ENCODE measurements around the gene OTULIN. TPM values are rescaled to one million over a fixed set of nuclear protein-coding genes. Genes with fewer than 3 reads are reported as not detected.
A peak's percentile ranks its signal among the peaks of the same experiment; 100 is the strongest.

The OTULIN gene
- total RNA-seq, 1 experiment from 2014 or later = 22.4 TPM

DNA sequence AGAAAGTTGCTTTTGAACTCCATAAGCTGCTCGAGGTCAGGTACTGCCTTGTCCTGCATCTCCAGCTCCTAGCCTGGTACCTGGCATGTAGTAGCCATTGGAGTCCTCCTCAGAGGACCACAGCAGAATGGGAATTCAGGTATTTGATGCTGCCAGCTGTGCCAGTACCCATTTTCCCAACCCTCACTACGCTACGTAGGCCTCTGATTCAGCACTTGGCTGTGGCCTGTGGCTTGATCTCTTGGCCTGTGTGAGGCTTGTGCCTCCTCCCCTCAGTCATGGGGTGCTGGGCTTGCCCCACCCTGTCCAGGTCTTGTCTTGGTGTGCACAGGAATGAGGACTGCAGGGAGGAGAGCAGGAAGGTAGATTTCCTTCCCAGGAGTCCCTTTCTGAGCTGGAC, 11.8 kb downstream of the OTULIN start:
- Histone ChIP-seq H3F3A (ENCODE audit: low read length, unreplicated experiment) (no peaks in the 10 kb centered on the region), H3K79me2 (ENCODE audit: low read length) (peaks cover 78% of the 10 kb centered on the region), H3K9ac (ENCODE audit: low read length) (no peak overlapping the region), H3K27ac (ENCODE audit: low read length) (no peak overlapping the region), H3K27me3 (ENCODE audit: low read length) (no peaks in the 10 kb centered on the region), H3K36me3 (ENCODE audit: low read depth, low read length) (peaks cover 16% of the 10 kb centered on the region), H2AFZ (ENCODE audit: low read length) (no peak overlapping the region), H3K4me3 (ENCODE audit: low read length) (no peak overlapping the region), H3K9me2 (replicated peaks; ENCODE audit: low read length) (no peaks in the 10 kb centered on the region), H3K4me1 (ENCODE audit: insufficient read depth, low read length) (peaks cover 15% of the 10 kb centered on the region), H4K20me1 (ENCODE audit: low read length) (peaks cover 4% of the 10 kb centered on the region; the same call in 1 of the 2 replicates), H3K4me2 (ENCODE audit: low read length) (no peak overlapping the region), H3K9me3 (ENCODE audit: low read length) (no peaks in the 10 kb centered on the region)
- peak; percentile 53 for DNase-seq
- no TSS peak for BruUV-seq (replicated peaks)
- intact Hi-C loops (cut with micrococcal nuclease) = no loop called here
- TF ChIP-seq EZH2 (IDR thresholded peaks at IDR 0.05; ENCODE audit: low read length, unreplicated experiment) (no peak), EZH2phosphoT487 (IDR thresholded peaks at IDR 0.05; ENCODE audit: borderline replicate concordance, low read length) (no peak)
- TF ChIP-seq, protein P1, sequence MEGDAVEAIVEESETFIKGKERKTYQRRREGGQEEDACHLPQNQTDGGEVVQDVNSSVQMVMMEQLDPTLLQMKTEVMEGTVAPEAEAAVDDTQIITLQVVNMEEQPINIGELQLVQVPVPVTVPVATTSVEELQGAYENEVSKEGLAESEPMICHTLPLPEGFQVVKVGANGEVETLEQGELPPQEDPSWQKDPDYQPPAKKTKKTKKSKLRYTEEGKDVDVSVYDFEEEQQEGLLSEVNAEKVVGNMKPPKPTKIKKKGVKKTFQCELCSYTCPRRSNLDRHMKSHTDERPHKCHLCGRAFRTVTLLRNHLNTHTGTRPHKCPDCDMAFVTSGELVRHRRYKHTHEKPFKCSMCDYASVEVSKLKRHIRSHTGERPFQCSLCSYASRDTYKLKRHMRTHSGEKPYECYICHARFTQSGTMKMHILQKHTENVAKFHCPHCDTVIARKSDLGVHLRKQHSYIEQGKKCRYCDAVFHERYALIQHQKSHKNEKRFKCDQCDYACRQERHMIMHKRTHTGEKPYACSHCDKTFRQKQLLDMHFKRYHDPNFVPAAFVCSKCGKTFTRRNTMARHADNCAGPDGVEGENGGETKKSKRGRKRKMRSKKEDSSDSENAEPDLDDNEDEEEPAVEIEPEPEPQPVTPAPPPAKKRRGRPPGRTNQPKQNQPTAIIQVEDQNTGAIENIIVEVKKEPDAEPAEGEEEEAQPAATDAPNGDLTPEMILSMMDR (conservative IDR thresholded peaks at IDR 0.05; ENCODE audit: low read depth, low read length) = no peak
- CTCF ChIA-PET = no interaction called here
- POLR2A ChIA-PET (ENCODE audit: unreplicated experiment) = no interaction called here
- peak; percentile 56 for ATAC-seq

DNA sequence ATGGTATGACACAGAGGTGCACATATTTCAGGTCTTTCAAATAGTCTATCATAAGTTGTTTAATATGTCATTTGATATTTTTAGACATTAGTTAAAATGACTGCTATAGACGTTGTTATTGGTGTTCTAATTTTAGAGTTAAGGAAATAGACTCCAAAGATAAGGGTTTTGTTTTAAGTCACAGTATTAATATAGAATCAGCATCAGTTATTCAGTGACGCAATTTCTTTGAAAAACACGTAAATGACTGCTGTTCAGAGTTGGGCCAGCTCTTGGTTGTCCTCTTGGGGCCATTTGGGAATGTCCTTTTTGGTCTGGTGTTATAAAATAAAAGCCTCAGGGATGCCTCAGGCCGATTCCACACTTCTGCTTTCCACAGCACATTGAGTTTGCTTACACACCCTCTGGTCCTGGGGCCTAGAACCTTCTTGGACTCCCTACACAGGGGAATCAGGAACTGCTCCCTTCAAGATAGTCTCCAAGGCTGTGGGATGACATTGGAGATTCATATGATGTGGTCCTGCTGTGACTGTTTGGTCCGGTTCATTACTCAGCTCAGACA, 14.3 kb downstream of the OTULIN start:
- ATAC-seq = no peak
- no peak for DNase-seq
- no peak overlapping the region for H3K4me3 ChIP-seq (ENCODE audit: low read length)
- peaks cover 8% of the 10 kb centered on the region; the same call in 1 of the 2 replicates for H3K4me1 ChIP-seq (ENCODE audit: insufficient read depth, low read length)
- no peaks in the 10 kb centered on the region for H3K9me3 ChIP-seq (ENCODE audit: low read length)
- no peak overlapping the region for H3K4me2 ChIP-seq (ENCODE audit: low read length)
- no peak overlapping the region for H2AFZ ChIP-seq (ENCODE audit: low read length)
- no peaks in the 10 kb centered on the region for H4K20me1 ChIP-seq (ENCODE audit: low read length)
- no TSS peak for BruUV-seq (replicated peaks)
- no peaks in the 10 kb centered on the region for H3K27me3 ChIP-seq (ENCODE audit: low read length)
- ChIA-PET POLR2A (ENCODE audit: unreplicated experiment) (no interaction called here), CTCF (no interaction called here)
- TF ChIP-seq, protein P1 (conservative IDR thresholded peaks at IDR 0.05; ENCODE audit: low read depth, low read length) = no peak
- TF ChIP-seq EZH2phosphoT487 (IDR thresholded peaks at IDR 0.05; ENCODE audit: borderline replicate concordance, low read length) (no peak), EZH2 (IDR thresholded peaks at IDR 0.05; ENCODE audit: low read length, unreplicated experiment) (no peak)
- no peaks in the 10 kb centered on the region for H3F3A ChIP-seq (ENCODE audit: low read length, unreplicated experiment)
- H3K9ac ChIP-seq (ENCODE audit: low read length) = no peak overlapping the region
- H3K36me3 ChIP-seq (ENCODE audit: low read depth, low read length) = peaks cover 32% of the 10 kb centered on the region
- H3K9me2 ChIP-seq (replicated peaks; ENCODE audit: low read length) = no peaks in the 10 kb centered on the region
- intact Hi-C loops (cut with micrococcal nuclease) = no loop called here
- peaks cover 53% of the 10 kb centered on the region for H3K79me2 ChIP-seq (ENCODE audit: low read length)
- H3K27ac ChIP-seq (ENCODE audit: low read length) = no peak overlapping the region

DNA sequence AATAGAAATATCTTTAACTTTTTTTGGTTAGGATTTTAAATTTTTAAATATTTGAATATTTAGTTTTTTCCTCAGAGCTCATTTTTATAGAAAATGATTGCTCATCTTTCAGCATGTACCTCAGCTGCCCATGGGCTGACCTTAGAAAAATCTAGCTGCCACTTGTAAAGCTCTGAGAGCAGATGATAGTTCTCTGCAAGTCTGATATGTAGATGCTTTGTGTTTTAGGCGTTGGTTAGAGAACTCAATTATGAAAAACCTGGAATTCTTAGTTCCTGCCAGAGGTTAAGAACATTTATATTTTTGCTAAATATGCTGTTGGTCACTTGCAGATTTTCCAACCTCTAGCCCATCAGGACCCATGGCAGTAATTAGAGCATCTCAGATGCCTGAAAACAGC, 15.1 kb downstream of the OTULIN start:
- BruUV-seq (replicated peaks) = no TSS peak
- CTCF ChIA-PET = no interaction called here
- Histone ChIP-seq H3K9me3 (ENCODE audit: low read length) (no peaks in the 10 kb centered on the region), H2AFZ (ENCODE audit: low read length) (no peak overlapping the region), H3K4me1 (ENCODE audit: insufficient read depth, low read length) (peaks cover 12% of the 10 kb centered on the region; the same call in 1 of the 2 replicates), H3K9me2 (replicated peaks; ENCODE audit: low read length) (no peaks in the 10 kb centered on the region), H3K9ac (ENCODE audit: low read length) (no peak overlapping the region), H3F3A (ENCODE audit: low read length, unreplicated experiment) (no peaks in the 10 kb centered on the region), H3K36me3 (ENCODE audit: low read depth, low read length) (peaks cover 38% of the 10 kb centered on the region), H4K20me1 (ENCODE audit: low read length) (no peaks in the 10 kb centered on the region), H3K27ac (ENCODE audit: low read length) (no peak overlapping the region), H3K4me2 (ENCODE audit: low read length) (no peak overlapping the region), H3K79me2 (ENCODE audit: low read length) (peaks cover 46% of the 10 kb centered on the region), H3K4me3 (ENCODE audit: low read length) (no peak overlapping the region), H3K27me3 (ENCODE audit: low read length) (no peaks in the 10 kb centered on the region)
- intact Hi-C loops (cut with micrococcal nuclease) = no loop called here
- TF ChIP-seq, protein P1 (conservative IDR thresholded peaks at IDR 0.05; ENCODE audit: low read depth, low read length) = no peak
- TF ChIP-seq EZH2phosphoT487 (IDR thresholded peaks at IDR 0.05; ENCODE audit: borderline replicate concordance, low read length) (no peak), EZH2 (IDR thresholded peaks at IDR 0.05; ENCODE audit: low read length, unreplicated experiment) (no peak)
- POLR2A ChIA-PET (ENCODE audit: unreplicated experiment) = no interaction called here
- ATAC-seq (no peak), DNase-seq (no peak)
